Measurements from ENCODE around the gene MED27.

The MED27 gene

GRCh38 chr9:132040808-132041207 is 38.9 kb downstream of the MED27 start:
- DNase-seq: peak; percentile 64

- DNase-seq: no peak
These were observed 39.4 kb downstream of the MED27 start for GRCh38 chr9:132040246-132040645.

DNA sequence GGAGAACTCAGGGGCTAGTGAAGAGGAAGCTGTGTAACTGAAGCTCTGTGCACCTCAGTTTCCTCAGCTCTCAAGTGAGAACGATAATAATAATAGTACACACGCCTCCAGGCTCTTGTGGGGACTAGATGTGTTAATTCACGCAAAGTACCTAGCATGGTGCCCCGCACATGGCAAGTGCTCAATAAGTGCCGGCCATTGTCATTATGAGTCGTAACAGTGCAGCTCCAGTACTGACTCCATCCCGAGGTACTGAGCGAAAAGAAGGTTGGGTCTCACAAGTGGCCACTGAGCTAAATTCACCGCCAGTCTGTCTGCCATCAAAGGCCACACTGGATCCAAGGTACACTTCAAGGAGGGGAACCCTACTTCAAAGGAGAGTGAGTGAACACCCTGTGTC is 40.4 kb downstream of the MED27 start:
- no peak for DNase-seq

DNA sequence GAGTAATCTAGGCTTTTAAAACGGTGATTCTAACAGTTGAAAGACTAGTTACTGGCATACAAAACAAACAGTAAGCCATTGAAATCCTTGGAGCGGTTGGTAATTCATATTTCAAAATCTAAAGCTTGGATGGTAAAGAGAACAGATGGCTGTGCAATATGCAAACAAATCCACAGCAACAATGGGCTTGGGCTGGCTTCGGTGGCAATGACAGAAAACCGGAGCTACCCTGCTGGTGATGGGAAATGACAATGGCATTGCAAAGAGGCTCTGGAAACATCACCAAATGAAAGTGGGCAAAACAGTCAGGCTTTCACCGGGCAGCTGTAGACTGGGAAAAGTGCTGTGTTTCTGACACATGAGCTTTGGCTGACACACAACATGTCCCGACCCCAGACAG is 42.2 kb downstream of the MED27 start:
- DNase-seq: peak; percentile 46

- no peak for DNase-seq
These were observed 43.1 kb downstream of the MED27 start for GRCh38 chr9:132036521-132036920.

GRCh38 chr9:132035679-132036078 is 44.0 kb downstream of the MED27 start:
- DNase-seq: no peak

DNA sequence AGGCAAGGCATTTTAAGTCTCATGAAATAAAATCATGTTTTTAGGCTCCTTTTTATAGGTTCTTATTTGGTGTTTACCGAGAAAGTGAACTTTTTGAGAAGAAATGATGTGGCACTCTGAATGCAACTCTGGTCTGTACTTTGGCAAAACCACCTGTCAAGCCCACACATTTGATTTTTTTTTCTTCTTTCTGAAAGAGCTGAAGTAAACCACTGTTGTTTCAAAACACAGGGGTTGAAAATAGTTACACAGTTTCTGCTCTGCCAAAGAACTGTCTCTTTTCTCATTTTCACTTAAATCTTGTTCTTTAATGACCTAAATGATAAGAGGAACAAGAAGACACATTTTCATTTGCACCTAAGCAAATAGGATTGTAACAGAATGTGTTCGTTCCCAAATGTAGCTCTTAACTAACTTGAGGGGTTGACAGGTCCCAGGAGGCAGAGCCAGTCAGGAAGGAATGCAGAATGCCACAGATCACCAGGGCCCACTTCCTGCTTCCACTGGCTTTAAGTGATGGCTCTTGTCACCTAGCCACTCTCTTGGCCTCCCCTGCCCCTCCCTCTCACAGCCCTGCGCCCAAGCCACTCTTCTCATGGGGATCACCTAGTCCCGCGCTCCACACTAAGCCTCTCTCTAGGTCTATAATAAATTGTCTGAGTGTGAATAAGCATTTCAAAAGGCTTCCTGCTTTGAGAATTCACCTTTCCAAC is 47.3 kb downstream of the MED27 start:
- DNase-seq: peak; percentile 66

GRCh38 chr9:132031467-132032237 is 48.0 kb downstream of the MED27 start:
- no peak for DNase-seq

- DNase-seq: peak; percentile 59
These were observed 48.9 kb downstream of the MED27 start for GRCh38 chr9:132030626-132031325.

GRCh38 chr9:132027752-132028663 is 51.7 kb downstream of the MED27 start:
- DNase-seq: no peak

DNA sequence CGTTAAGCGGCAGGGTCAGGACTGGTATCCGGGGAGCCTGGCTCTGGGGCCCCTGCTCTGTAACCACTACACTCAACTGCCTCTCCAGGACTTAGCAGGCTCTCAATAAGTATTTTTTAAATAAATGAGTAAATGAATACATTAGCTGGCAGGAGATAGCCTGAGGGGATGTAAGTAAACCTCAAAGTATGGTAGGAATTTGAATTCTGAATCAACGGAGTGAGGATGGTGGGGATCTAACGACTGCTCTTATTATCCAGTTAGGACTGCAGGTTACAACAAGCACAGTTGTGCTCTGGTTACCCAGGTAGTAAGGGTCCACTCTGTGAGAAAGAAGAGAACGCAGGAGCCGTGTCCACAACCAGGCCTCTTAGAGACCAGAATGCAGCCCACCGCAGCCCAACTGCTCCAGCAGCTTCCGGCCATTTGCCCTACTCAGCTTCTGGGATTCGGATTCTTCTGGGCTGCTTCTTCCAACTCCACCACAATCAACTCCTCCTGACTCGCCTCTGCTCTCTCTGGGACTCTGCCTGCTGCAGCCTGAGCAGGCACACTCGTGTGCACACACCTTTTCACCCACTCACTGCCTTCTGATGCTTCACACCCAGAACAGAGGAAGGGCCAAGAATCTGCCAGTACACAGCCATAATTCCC is 52.6 kb downstream of the MED27 start:
- no peak for DNase-seq

DNA sequence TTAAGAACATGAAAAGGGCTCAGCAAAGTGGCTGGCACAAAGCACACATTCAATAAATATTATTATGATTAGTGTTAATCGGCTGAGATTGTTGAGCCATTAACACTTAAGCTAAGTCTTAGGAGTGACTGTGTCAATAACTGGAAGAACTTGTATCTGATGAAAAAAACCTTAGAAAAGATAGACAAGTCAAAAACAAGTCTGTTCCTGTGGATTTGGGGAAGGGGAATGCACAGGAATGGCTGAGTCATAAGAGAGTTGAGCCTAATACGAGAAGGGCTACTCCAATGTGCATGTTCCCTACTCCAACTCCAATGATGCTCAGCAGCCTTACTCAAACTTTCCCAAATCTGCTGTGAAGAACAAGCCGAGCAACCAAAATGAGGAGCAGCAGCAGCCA is 53.9 kb downstream of the MED27 start:
- DNase-seq: no peak

DNA sequence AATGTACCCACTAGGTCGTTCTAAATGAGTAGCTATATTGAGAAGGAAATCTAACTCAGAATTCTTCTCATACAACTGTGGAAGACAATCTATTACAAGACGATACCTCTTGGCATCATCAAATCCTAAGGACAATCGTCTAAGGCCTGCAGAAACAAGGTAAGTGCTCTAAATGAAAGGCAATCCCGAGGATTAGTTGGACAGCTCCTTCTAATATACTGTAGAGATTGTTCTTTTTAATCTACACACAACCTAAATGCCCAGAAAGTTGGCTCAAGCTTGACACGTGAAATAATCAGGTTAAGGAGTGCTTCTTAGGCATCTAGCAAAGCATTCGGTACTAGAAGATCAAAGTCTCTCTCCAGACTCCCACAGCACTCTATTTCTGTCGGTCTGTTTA is 55.1 kb downstream of the MED27 start:
- DNase-seq: peak; percentile 19

DNA sequence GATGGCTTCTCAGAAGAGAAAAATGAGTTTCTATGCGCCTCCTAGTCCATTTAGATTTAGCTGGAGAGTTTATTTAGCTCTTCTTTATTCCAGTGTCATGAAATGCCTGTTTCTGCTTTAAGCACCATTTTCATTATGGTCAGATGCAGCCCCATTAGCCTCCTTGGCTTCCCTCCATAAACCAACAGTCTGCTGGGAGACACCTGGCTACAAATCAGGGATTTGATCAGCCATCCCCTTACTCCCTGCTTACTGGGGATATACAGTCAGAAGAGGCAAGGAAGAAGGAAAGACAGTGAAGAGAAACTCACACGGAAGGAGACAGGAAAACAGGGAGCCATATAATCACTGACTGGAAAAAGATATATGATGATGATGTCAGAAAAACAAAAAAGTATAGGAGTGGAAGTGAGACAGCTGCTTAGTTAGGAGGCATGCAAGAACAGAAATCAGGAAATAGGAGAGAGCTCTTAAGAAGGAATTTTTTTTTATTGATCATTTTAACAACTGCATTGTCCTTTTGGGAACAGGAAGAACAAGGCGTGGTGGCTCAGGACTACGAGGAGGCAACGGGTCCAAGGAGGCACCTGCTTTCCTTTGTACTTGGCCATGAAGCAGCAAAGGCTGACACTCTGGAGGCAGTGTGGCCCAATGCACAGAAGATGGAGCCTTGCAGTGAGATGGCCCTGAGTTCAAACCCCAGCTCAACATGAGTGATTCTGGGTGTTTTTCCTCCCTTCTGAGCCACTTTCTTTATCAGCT is 56.1 kb downstream of the MED27 start:
- DNase-seq: no peak

GRCh38 chr9:132020820-132021510 is 58.7 kb downstream of the MED27 start:
- no peak for DNase-seq

DNA sequence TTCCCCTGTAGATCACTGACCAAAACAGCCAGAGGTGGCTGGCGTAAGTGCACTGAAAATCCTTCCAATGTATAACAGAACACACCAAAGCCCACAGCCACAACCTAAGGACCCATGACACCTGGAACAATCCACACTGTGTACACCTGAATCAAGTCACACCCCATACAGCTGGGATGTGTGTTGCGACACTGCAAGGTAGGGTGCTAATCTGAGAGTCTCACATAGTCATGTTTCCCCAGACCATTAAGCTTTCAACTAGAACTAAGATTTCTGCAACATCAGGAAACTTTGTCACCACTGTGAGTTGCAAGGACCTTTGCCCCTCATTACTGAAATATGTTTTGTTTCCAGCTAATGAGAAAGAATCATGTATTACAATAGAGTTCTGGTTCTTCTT is 59.4 kb downstream of the MED27 start:
- no peak for DNase-seq

GRCh38 chr9:132019702-132020101 is 60.0 kb downstream of the MED27 start:
- no peak for DNase-seq

DNA sequence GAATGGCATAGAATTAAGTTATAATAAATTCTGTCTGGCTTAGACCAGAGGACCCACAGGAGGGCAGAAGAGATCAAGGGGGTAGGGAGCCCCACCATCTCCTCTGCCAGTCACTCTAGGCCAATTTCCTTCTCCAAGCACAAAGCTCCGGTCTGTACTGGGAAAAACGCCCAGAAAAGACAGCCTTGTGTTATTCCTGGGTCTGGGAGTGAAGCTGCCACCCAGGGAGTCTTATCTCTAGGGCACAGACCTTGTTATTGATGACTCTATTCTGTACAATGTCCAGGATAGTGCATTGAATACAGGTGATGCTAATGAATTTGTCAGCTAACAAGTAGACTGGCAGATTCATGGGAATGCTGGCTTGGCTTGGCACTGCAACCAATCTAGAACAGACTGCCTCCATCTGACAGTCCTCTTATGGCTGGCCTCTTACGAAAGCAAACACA is 60.7 kb downstream of the MED27 start:
- DNase-seq: no peak

DNA sequence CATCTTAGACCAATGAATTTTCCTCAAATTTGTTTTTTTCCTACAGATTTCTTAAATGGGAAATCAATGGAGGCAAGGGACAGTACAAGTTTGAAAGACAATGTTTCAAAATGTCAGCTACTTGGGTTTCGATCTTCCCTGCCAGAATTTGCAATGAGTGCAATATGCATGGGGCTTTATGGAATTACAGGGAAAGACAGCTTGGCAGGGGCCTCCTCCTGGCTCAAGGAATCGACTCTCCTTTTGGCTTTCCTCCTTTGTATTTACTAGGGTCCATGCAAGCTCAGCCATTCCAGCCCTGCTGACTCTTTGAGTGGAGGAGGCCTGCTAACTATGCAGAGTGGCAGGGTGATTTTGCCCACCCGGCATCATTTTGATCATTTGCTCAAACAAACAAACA is 63.2 kb downstream of the MED27 start:
- peak; percentile 8 for DNase-seq

- DNase-seq: no peak
These were observed 63.8 kb downstream of the MED27 start for GRCh38 chr9:132015866-132016265.

All from NCI-H82 (cell line).